HG03175 (cell line): ENCODE results near the gene HHATL.

ENCODE experiments used
- ATAC-seq: cut with Tn5 transposase; IDR thresholded peaks from one replicate; pipeline ENCODE4 v1.9.1; 2021; ENCODE audit warnings: mild to moderate bottlenecking, moderate library complexity; ENCODE audit not compliant: unreplicated experiment

The HHATL gene

DNA sequence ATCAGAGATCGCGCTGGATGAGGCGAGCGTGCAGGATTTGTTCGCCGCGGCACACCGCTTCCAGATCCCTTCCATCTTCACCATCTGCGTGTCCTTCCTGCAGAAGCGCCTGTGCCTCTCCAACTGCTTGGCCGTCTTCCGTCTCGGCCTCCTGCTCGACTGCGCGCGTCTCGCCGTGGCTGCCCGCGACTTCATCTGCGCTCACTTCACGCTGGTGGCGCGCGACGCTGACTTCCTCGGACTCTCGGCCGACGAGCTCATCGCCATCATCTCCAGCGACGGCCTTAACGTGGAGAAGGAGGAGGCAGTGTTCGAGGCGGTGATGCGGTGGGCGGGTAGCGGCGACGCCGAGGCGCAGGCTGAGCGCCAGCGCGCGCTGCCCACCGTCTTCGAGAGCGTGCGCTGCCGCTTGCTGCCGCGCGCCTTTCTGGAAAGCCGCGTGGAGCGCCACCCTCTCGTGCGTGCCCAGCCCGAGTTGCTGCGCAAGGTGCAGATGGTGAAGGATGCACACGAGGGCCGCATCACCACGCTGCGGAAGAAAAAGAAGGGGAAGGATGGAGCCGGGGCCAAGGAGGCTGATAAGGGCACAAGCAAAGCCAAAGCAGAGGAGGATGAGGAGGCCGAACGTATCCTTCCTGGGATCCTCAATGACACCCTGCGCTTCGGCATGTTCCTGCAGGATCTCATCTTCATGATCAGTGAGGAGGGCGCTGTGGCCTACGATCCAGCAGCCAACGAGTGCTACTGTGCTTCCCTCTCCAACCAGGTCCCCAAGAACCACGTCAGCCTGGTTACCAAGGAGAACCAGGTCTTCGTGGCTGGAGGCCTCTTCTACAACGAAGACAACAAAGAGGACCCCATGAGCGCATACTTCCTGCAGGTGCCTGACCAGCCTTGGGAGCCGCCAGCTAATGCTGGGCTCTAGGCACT lies 16.4 kb downstream of the HHATL start:
- no peak for ATAC-seq

DNA sequence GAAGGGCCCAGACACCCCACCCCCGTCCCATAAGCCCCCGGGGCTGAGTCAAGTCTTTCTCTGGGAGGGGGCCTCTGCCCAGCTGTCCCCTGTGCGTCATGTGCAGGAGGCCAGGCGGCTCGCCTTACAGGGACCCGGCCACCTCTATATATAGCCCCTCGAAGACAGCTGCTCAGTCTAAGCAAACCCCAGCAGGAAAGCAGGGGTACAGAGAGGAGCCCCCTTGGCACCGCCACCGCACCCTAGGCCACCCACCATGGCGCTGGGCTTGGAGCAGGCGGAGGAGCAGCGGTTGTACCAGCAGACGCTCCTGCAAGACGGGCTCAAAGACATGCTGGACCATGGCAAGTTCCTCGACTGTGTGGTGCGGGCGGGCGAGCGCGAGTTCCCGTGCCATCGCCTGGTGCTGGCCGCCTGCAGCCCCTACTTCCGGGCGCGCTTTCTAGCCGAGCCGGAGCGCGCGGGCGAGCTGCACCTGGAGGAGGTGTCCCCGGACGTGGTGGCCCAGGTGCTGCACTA lies 17.2 kb downstream of the HHATL start, which contains the start of gene KLHL40:
TSS of gene KLHL40 (plus strand) at position 175 of the 519 bp plus-strand sequence. CDS start at position 257, 82 bp downstream.
- no peak for ATAC-seq

- ATAC-seq = no peak
Measured at GRCh38 chr3:42684632-42685362, 17.8 kb downstream of the HHATL start.

DNA sequence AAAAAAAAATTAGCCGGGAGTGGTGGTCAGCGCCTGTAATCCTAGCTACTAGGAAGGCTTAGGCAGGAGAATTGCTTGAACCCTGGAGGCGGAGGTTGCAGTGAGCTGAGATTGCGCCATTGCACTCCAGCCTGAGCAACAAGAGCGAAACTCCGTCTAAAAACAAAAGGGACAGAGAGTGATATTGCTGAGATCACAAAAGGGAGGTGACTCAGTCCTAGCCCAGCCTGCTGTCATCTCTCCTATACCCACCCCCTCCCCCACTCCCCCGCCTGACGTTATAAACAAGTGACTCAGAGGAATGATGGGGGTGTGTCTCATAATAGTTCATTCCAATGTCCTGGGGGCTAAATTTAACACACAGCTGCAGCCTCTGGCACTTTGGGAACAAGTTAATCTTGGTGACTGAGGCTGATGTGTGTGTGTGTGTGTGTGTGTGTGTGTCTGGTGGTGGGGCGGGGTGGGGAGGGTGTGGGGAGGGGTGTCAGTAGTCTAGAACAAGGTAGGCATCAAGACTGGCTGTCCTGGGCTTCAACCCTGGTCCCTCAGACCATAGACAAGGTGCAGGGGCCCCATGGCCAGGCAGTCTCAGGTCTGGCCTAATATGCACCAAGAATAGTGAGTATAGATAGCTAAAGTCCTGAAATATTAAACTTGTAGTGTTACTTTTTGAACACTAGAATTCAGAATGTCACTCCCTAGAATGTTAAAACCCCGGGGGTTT lies 18.6 kb downstream of the HHATL start:
- no peak for ATAC-seq

DNA sequence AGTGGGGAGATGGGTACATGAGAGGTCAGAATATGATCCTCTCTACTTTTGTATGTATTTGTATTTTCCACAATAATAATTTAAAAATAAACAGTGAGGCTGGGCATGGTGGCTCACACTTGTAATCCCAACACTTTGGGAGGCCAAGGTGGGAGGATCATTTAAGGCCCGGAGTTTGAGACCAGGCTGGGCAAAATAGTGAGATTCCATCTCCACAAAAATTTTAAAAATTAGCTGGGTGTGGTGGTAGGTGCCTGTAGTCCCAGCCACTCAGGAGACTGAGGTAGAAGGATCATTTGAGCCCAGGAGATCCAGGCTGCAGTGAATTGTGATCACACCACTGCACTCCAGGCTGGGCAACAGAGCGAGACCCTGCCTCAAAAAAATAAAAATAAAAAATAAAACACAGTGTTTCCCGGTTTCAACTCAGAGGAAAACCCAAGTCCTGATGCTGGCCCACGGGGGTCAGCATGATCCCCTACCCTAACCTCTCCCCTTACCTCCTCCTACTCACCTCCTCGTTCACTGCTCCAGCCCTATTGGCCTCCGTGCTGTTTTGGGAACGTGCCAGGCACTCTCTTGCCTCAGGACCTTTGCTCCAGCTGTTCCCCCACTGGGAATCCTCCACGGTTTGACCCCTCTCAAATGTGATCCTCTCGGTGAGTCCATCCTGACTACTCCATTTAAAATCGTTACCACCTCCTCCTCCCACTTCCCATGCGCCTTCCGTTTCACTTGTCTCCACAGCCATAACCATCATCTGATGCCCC lies 20.1 kb downstream of the HHATL start:
- ATAC-seq = no peak

DNA sequence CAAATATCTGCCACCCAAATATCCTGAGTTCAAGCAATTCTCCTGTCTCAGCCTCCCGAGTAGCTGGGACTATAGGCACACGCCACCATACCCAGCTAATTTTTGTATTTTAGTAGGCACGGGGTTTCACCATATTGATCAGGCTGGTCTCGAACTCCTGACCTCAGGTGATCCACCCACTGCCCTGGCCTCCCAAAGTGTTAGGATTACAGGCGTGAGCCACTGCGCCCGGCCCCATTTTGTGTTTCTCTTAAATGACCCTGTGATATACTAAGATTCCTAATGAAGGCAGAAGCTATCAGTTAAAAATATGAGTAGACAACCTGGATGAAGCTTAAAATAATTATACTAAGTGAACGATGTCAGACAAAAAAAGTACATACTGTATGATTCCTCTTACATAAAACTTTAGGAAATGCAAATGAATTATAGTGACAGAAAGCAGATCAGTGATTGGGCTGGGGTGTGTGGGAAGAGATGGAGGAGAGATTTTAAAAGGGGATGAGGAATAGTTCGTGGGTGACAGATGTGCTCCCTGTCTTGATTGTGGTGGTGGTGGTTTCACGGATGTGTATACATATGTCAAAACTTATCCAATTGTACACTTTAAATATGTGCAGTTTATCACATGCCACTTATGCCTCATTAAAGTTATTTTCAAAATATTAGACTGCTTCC lies 21.1 kb downstream of the HHATL start:
- ATAC-seq = no peak

- no peak for ATAC-seq
Measured at GRCh38 chr3:42680806-42681205, 21.8 kb downstream of the HHATL start.

DNA sequence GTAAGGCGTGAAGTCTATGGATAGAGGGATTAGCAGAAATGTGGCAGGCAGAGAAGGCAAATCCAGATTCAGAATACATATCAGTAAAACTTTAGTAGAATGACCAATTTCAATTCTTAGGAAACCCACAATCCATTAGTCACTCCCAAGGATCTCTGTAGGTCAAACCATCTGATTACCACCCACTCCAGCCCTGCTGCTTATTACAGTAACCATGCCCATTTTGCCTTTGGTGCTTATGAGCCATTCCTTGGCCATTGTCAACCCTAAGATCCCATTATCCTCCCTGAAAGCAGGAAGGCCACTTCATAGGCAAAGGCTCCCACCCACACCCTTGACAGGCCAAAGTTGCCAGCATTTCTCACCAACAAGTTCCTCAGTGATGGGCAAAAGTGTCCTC lies 22.3 kb downstream of the HHATL start:
- ATAC-seq = no peak

DNA sequence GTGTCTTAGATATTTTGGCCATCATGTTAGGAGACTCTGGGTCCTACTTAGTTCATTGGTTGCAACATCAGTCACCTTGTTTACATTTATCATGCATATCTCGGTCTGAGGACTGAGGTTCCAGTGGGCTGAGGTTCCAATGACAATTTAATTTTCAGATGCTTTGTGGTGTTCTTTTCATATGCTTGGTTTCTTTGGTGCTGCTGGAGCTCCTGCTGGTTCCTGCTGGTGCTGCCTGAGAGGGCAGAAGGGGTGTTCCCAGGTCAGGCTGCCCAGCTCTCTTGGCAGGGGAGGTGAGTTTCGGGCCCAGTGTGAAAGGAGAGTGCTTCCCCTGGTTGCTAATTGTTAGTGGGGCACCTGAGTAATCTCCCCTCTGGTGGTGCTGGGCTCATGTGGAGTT lies 24.2 kb downstream of the HHATL start:
- ATAC-seq = no peak

DNA sequence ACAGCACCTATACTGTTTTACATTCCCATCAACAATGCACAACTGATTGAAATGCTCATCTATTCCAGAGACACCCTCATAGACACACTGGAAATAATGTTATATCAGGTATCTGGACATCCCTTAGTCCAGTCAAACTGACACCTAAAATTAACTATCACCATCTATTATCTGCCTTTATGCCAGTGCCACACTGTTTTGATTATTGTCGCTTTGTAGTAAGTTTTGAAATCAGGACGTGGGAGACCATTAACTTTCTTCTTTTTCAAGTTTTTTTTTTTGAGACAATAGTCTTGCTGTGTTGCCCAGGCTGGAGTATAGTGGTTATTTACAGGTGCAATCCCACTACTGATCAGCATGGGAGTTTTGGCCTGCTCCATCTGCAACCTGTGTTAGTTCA lies 26.7 kb downstream of the HHATL start:
- ATAC-seq = no peak

- ATAC-seq = no peak
Measured at GRCh38 chr3:42674146-42674545, 28.5 kb downstream of the HHATL start.

DNA sequence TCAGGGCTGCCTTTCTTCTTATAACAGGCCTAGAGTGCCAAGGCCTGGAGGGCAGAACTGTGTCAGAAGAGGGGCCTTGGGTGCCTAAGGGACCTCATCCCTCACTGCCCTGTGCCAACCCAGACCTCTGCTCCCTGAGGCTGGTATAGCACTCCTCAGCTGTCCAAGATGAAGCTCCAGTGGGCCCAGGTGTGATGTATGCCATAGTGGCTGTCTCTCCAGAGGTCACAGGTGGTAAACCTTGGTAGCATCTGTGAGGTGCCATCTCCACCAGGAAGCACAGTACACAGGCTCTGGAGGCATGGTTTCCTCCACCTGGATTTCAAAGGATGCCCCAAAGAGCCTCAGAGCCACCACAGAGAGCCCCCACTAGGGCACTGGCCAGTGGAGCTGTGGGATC lies 29.5 kb downstream of the HHATL start:
- no peak for ATAC-seq

DNA sequence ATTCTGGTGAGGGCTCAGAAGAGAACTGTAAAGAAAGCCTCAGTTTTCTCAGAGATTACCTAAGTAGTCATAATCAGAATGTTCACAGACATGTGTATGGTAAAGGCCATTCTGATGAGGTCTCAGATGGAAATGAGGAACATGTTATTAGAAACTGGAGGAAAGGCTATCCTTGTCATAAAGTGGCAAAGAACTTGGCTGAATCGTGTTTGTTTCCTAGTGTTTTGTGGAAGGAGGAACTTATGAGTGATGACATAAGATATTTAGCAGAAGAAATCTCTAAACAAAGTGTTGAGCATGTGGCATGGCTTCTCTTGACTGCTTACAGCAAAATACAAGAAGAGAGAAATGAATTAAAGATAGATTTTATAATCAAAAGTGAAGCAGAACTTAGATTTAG lies 30.1 kb downstream of the HHATL start:
- ATAC-seq = no peak

DNA sequence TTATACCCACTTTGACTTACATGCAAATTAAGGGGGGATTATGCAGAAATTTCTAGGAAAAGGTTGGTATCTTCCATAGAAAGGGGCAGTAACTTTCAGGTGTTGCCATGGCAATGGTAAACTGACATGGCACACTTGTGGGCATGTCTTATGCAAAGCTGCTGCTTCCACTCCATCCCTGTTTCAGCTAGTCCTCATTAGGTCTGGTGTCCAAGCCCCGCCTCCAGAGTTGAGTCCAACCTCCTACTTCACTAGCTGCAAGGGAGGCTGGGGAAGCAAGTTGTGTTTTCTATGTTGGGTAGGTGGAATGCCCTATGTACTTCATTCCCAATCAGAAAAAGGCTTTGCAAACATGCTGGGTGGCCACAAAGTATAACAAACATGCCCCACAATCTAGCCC lies 31.9 kb downstream of the HHATL start:
- no peak for ATAC-seq

GRCh38 chr3:42670051-42670576 lies 32.5 kb downstream of the HHATL start:
- no peak for ATAC-seq

GRCh38 chr3:42668793-42669217 lies 33.8 kb downstream of the HHATL start:
- ATAC-seq = no peak

DNA sequence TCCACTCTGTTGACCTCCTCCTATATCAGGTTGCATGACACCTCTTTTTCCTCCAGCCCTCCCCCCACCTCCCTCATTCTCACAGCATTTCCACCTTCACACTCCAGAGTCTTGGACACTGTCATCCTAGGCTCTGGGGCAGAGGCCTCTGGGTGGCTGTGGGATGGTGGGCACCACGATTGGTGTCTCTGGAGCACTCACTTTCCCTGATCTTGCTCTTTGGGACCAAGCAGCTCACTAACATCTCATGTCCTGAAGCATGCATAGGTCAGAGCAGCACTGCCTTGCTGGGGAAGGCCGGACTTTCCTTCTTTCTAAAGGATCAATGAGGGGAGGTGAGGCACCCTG lies 34.2 kb downstream of the HHATL start:
- ATAC-seq = no peak

- ATAC-seq = no peak
Measured at GRCh38 chr3:42667523-42668412, 34.8 kb downstream of the HHATL start.

GRCh38 chr3:42667096-42667522 lies 35.5 kb downstream of the HHATL start:
- no peak for ATAC-seq
